ENCODE measurements around the gene DDX59.

The DDX59 gene

GRCh38 chr1:200629876-200630514 is 39.7 kb downstream of the DDX59 start:
- TF ChIP-seq CTCF (IDR thresholded peaks at IDR 0.05) (no peak), ZFX (IDR thresholded peaks at IDR 0.05; ENCODE audit: borderline replicate concordance) (no peak)
- no peak overlapping the region for H3K27ac ChIP-seq

- no peak for TF ChIP-seq ZFX (IDR thresholded peaks at IDR 0.05; ENCODE audit: borderline replicate concordance)
- no peak for TF ChIP-seq CTCF (IDR thresholded peaks at IDR 0.05)
- no peak overlapping the region for H3K27ac ChIP-seq
Measured at GRCh38 chr1:200628223-200628881, 41.4 kb downstream of the DDX59 start.

- H3K27ac ChIP-seq: no peak overlapping the region
- TF ChIP-seq CTCF (IDR thresholded peaks at IDR 0.05): no peak
- TF ChIP-seq ZFX (IDR thresholded peaks at IDR 0.05; ENCODE audit: borderline replicate concordance): no peak
Measured at GRCh38 chr1:200627575-200628222, 42.0 kb downstream of the DDX59 start.

GRCh38 chr1:200626853-200627534 is 42.7 kb downstream of the DDX59 start:
- TF ChIP-seq ZFX (IDR thresholded peaks at IDR 0.05; ENCODE audit: borderline replicate concordance): no peak
- TF ChIP-seq CTCF (IDR thresholded peaks at IDR 0.05): no peak
- H3K27ac ChIP-seq: no peak overlapping the region

- TF ChIP-seq ZFX (IDR thresholded peaks at IDR 0.05; ENCODE audit: borderline replicate concordance): no peak
- TF ChIP-seq CTCF (IDR thresholded peaks at IDR 0.05): no peak
- H3K27ac ChIP-seq: no peak overlapping the region
Measured at GRCh38 chr1:200625381-200625824, 44.3 kb downstream of the DDX59 start.

GRCh38 chr1:200624679-200625335 is 44.9 kb downstream of the DDX59 start:
- H3K27ac ChIP-seq: no peak overlapping the region
- no peak for TF ChIP-seq ZFX (IDR thresholded peaks at IDR 0.05; ENCODE audit: borderline replicate concordance)
- TF ChIP-seq CTCF (IDR thresholded peaks at IDR 0.05): no peak
